ENCODE results near the gene PAIP1.
A peak's percentile ranks its signal among the peaks of the same experiment; 100 is the strongest.
"Not testable (repeated sequence)": the region's sequence is repeated elsewhere in the genome, so short reads cannot be mapped to it uniquely, and the experiment has no call there.

The PAIP1 gene

GRCh38 chr5:43561356-43561755 lies 4.5 kb upstream of the PAIP1 start:
- DNase-seq (no peak), ATAC-seq (replicated peaks) (no peak)
- Mint-ChIP-seq H3K4me3 (no peak overlapping the region), H3K4me1 (peaks cover 3 to 14% of the 10 kb centered on the region in 2 donors), H3K36me3 (no peaks in the 10 kb centered on the region), H3K9me3 (peaks cover 0 to 4% of the 10 kb centered on the region in 2 donors), H3K27me3 (no peaks in the 10 kb centered on the region), H3K27ac (no peak overlapping the region)

GRCh38 chr5:43560128-43560527 lies 3.3 kb upstream of the PAIP1 start:
- DNase-seq (no peak), ATAC-seq (replicated peaks) (no peak)
- Mint-ChIP-seq H3K27me3 (no peaks in the 10 kb centered on the region), H3K27ac (no peak overlapping the region), H3K4me3 (no peak overlapping the region), H3K36me3 (no peaks in the 10 kb centered on the region), H3K4me1 (peaks cover 3 to 14% of the 10 kb centered on the region in 2 donors), H3K9me3 (no peaks in the 10 kb centered on the region)

- not testable (repeated sequence) for H3K9me3 Mint-ChIP-seq, H3K27me3 Mint-ChIP-seq, DNase-seq, H3K36me3 Mint-ChIP-seq
- Mint-ChIP-seq H3K4me3 (peak overlapping the region; percentile 87 to 88), H3K27ac (peak overlapping the region; percentile 96), H3K4me1 (peaks cover 5 to 14% of the 10 kb centered on the region in 2 donors)
- peak; percentile 88 to 89 for ATAC-seq (replicated peaks)
These were observed 345 bp downstream of the PAIP1 start for GRCh38 chr5:43556607-43556856.

GRCh38 chr5:43555895-43556606 lies 826 bp downstream of the PAIP1 start:
- Mint-ChIP-seq H3K4me3 (peak overlapping the region; percentile 86 to 87), H3K4me1 (peaks cover 5 to 15% of the 10 kb centered on the region in 2 donors), H3K27me3 (no peaks in the 10 kb centered on the region), H3K9me3 (no peaks in the 10 kb centered on the region), H3K36me3 (peaks cover 0 to under 1% of the 10 kb centered on the region in 2 donors), H3K27ac (peak overlapping the region; percentile 92)
- ATAC-seq (replicated peaks) (peak; percentile 5 to 56), DNase-seq (peak; percentile 2)

- no peak overlapping the region for H3K27ac Mint-ChIP-seq
- no peaks in the 10 kb centered on the region for H3K9me3 Mint-ChIP-seq
- ATAC-seq (replicated peaks) (no peak), DNase-seq (no peak)
- H3K4me1 Mint-ChIP-seq = peaks cover 8 to 24% of the 10 kb centered on the region in 2 donors
- H3K27me3 Mint-ChIP-seq = no peaks in the 10 kb centered on the region
- H3K4me3 Mint-ChIP-seq = no peak overlapping the region
- H3K36me3 Mint-ChIP-seq = peaks cover 3 to 6% of the 10 kb centered on the region in 2 donors
These were observed 2.4 kb downstream of the PAIP1 start for GRCh38 chr5:43554497-43554896.

GRCh38 chr5:43553381-43553780 lies 3.5 kb downstream of the PAIP1 start:
- H3K27ac Mint-ChIP-seq = no peak overlapping the region
- peaks cover 6 to 22% of the 10 kb centered on the region in 2 donors for H3K4me1 Mint-ChIP-seq
- DNase-seq = no peak
- no peak for ATAC-seq (replicated peaks)
- H3K27me3 Mint-ChIP-seq = no peaks in the 10 kb centered on the region
- no peak overlapping the region for H3K4me3 Mint-ChIP-seq
- H3K36me3 Mint-ChIP-seq = peaks cover 4 to 11% of the 10 kb centered on the region in 2 donors
- no peaks in the 10 kb centered on the region for H3K9me3 Mint-ChIP-seq

GRCh38 chr5:43551731-43552130 lies 5.1 kb downstream of the PAIP1 start:
- peaks cover 7 to 17% of the 10 kb centered on the region in 2 donors for H3K36me3 Mint-ChIP-seq
- H3K9me3 Mint-ChIP-seq = no peaks in the 10 kb centered on the region
- ATAC-seq (replicated peaks) (no peak), DNase-seq (no peak)
- H3K4me3 Mint-ChIP-seq = no peak overlapping the region
- H3K27me3 Mint-ChIP-seq = no peaks in the 10 kb centered on the region
- peaks cover 6 to 15% of the 10 kb centered on the region in 2 donors for H3K4me1 Mint-ChIP-seq
- no peak overlapping the region for H3K27ac Mint-ChIP-seq

GRCh38 chr5:43549272-43549671 lies 7.6 kb downstream of the PAIP1 start:
- H3K4me3 Mint-ChIP-seq; H3K9me3 Mint-ChIP-seq; ATAC-seq (replicated peaks); DNase-seq; H3K27me3 Mint-ChIP-seq: not testable (repeated sequence)
- peaks cover 21 to 36% of the 10 kb centered on the region in 2 donors for H3K36me3 Mint-ChIP-seq
- H3K27ac Mint-ChIP-seq = peak overlapping the region; percentile 52
- H3K4me1 Mint-ChIP-seq = peaks cover 5 to 19% of the 10 kb centered on the region in 2 donors

- ATAC-seq (replicated peaks) (no peak), DNase-seq (no peak)
- no peaks in the 10 kb centered on the region for H3K9me3 Mint-ChIP-seq
- H3K4me3 Mint-ChIP-seq = no peak overlapping the region
- no peak overlapping the region for H3K27ac Mint-ChIP-seq
- H3K4me1 Mint-ChIP-seq = peaks cover 5 to 23% of the 10 kb centered on the region in 2 donors
- H3K27me3 Mint-ChIP-seq = no peaks in the 10 kb centered on the region
- H3K36me3 Mint-ChIP-seq = peaks cover 24 to 38% of the 10 kb centered on the region in 2 donors
These were observed 8.5 kb downstream of the PAIP1 start for GRCh38 chr5:43548358-43548757.

- Mint-ChIP-seq H3K36me3 (peaks cover 28 to 38% of the 10 kb centered on the region in 2 donors), H3K4me1 (peaks cover 5 to 25% of the 10 kb centered on the region in 2 donors), H3K27me3 (no peaks in the 10 kb centered on the region), H3K4me3 (no peak overlapping the region), H3K27ac (no peak overlapping the region), H3K9me3 (no peaks in the 10 kb centered on the region)
- DNase-seq (no peak), ATAC-seq (replicated peaks) (no peak)
These were observed 9.3 kb downstream of the PAIP1 start for GRCh38 chr5:43547532-43547931.

- H3K27ac Mint-ChIP-seq = no peak overlapping the region
- H3K27me3 Mint-ChIP-seq = no peaks in the 10 kb centered on the region
- H3K9me3 Mint-ChIP-seq = no peaks in the 10 kb centered on the region
- no peak for DNase-seq
- no peak overlapping the region for H3K4me3 Mint-ChIP-seq
- peaks cover 30 to 35% of the 10 kb centered on the region in 2 donors for H3K36me3 Mint-ChIP-seq
- no peak for ATAC-seq (replicated peaks)
- peaks cover 3 to 11% of the 10 kb centered on the region in 2 donors for H3K4me1 Mint-ChIP-seq
These were observed 13.4 kb downstream of the PAIP1 start for GRCh38 chr5:43543434-43543833.

- H3K27ac Mint-ChIP-seq = no peak overlapping the region
- H3K9me3 Mint-ChIP-seq = no peaks in the 10 kb centered on the region
- ATAC-seq (replicated peaks) (no peak), DNase-seq (no peak)
- H3K27me3 Mint-ChIP-seq = no peaks in the 10 kb centered on the region
- peaks cover 3 to 11% of the 10 kb centered on the region in 2 donors for H3K4me1 Mint-ChIP-seq
- no peak overlapping the region for H3K4me3 Mint-ChIP-seq
- H3K36me3 Mint-ChIP-seq = peaks cover 31 to 34% of the 10 kb centered on the region in 2 donors
These were observed 16.1 kb downstream of the PAIP1 start for GRCh38 chr5:43540746-43541145.

- Mint-ChIP-seq H3K27me3 (no peaks in the 10 kb centered on the region), H3K36me3 (peaks cover 23 to 41% of the 10 kb centered on the region in 2 donors)
These were observed 19.9 kb downstream of the PAIP1 start for GRCh38 chr5:43536972-43537371.

GRCh38 chr5:43533646-43534045 lies 23.2 kb downstream of the PAIP1 start:
- no peaks in the 10 kb centered on the region for H3K9me3 Mint-ChIP-seq
- peaks cover 17 to 48% of the 10 kb centered on the region in 2 donors for H3K36me3 Mint-ChIP-seq
- no peak overlapping the region for H3K4me3 Mint-ChIP-seq
- DNase-seq (no peak), ATAC-seq (replicated peaks) (no peak)
- peaks cover 0 to under 1% of the 10 kb centered on the region in 2 donors for H3K4me1 Mint-ChIP-seq
- no peak overlapping the region for H3K27ac Mint-ChIP-seq
- no peaks in the 10 kb centered on the region for H3K27me3 Mint-ChIP-seq

More at GRCh38 chr5:43536972-43537371, 19.9 kb downstream of the PAIP1 start:
- no peak for DNase-seq
- Mint-ChIP-seq H3K4me3 (no peak overlapping the region), H3K9me3 (no peaks in the 10 kb centered on the region), H3K27ac (no peak overlapping the region), H3K4me1 (peaks cover 0 to 3% of the 10 kb centered on the region in 2 donors)
- ATAC-seq (replicated peaks) = no peak

GRCh38 chr5:43530648-43531047 lies 26.2 kb downstream of the PAIP1 start:
- Mint-ChIP-seq H3K9me3 (no peaks in the 10 kb centered on the region), H3K27ac (no peak overlapping the region), H3K4me1 (no peaks in the 10 kb centered on the region), H3K36me3 (peaks cover 9 to 56% of the 10 kb centered on the region in 2 donors), H3K27me3 (no peaks in the 10 kb centered on the region), H3K4me3 (no peak overlapping the region)
- no peak for ATAC-seq (replicated peaks)
- no peak for DNase-seq

All from stimulated activated naive B cell treated with anti-CD40 and anti-IgM and Interleukin-4, amounts not matched to agents 10 μg/mL and 1 μg/mL and 100 μg/mL, for 72 hours (primary cell).